Right lobe of liver (tissue), 6 donors: ENCODE measurements around the gene RAP1GAP2. TPM values are rescaled to one million over a fixed set of nuclear protein-coding genes. Genes with fewer than 3 reads are reported as not detected.
"Not testable (repeated sequence)": the region's sequence is repeated elsewhere in the genome, so short reads cannot be mapped to it uniquely, and the experiment has no call there.

Experiments used
- ATAC-seq, 4 donors: fragments of 200-7000 bp; cut with Tn5 transposase; one replicate each; pipeline ENCODE4 v1.9.1; 2020; ENCODE audit warnings: mild to moderate bottlenecking in 4 of 4, moderate library complexity in 4 of 4
- DNase-seq, 3 donors: peaks; one replicate each; pipeline ENCODE4 v3.0.0-alpha.2; 2020
- H3K27ac ChIP-seq, 3 donors: fragments of 200-600 bp; one replicate each; pipeline ENCODE4 v1.8.0; 2022
- H3K27me3 ChIP-seq, 2 donors: fragments of 200-600 bp; one replicate each; pipeline ENCODE4 v1.8.0; 2022
- H3K36me3 ChIP-seq, 4 donors: fragments of 200-600 bp; sonication (generic) in 1 of 4; one replicate each; pipeline versions ENCODE4 v1.5.1 to v1.8.0; 2017 to 2022; ENCODE audit warnings: control low read depth in 1 of 4
- H3K4me1 ChIP-seq, 4 donors: fragments of 200-600 bp; sonication (generic) in 1 of 4; one replicate each; pipeline versions ENCODE4 v1.5.1 to v1.8.0; 2017 to 2022; ENCODE audit warnings: control low read depth in 1 of 4
- H3K4me3 ChIP-seq, 3 donors: fragments of 200-600 bp; one replicate each; pipeline ENCODE4 v1.8.0; 2022
- H3K9me3 ChIP-seq, 4 donors: fragments of 200-600 bp; sonication (generic) in 1 of 4; one replicate each; pipeline versions ENCODE4 v1.5.1 to v1.8.0; 2017 to 2022; ENCODE audit warnings: control low read depth in 1 of 4
- CTCF ChIP-seq, 4 donors: fragments of 200-600 bp in 3 of 4; fragments of 450-650 bp in 1 of 4; IDR thresholded peaks; one replicate each; pipeline versions ENCODE4 v1.5.1 to v1.8.0; 2016 to 2022; ENCODE audit warnings: antibody characterized with exemption in 4 of 4, mild to moderate bottlenecking in 2 of 4
- POLR2A ChIP-seq: fragments of 450-650 bp; IDR thresholded peaks from one replicate; pipeline ENCODE4 v1.6.1; 2017; ENCODE audit warnings: antibody characterized with exemption, mild to moderate bottlenecking
- WGBS: methylation state at CpG from one replicate; pipeline ENCODE4 v1.1.6; 2018; ENCODE audit warnings: low coverage, low lambda C conversion rate; ENCODE audit not compliant: insufficient coverage; ENCODE audit errors: missing lambda C conversion rate; 5-methylcytosine and 5-hydroxymethylcytosine counted together
- intact Hi-C, 2 donors: fragments of 100-400 bp; cut with DNase I; formaldehyde crosslinking; loops; one replicate each; pipeline versions ENCODE4 v1.11.2 to v1.14.1; 2022
- microRNA counts: library from miRNA; unstranded; fragments of <30 nt; microRNA quantifications from one replicate; lab custom pipeline; 2016
- microRNA-seq, 2 donors: library from miRNA; unstranded; fragments of <30 nt; microRNA quantifications; one replicate each; pipeline ENCODE4, GENCODE V29; 2019 to 2020
- small RNA-seq, 2 experiments: library from RNA; depleted of rRNA; stranded (forward); fragments of <200 nt; gene quantifications; one replicate each; pipeline ENCODE3, GENCODE V24; 2016
- total RNA-seq, 6 experiments: library from RNA; depleted of rRNA in 2 of 6; stranded (reverse); fragments of >200 nt in 2 of 6; fragmentation: NEBNext Ultra II Directional in 3 of 6; extraction: Animal tissue kit (Norgen Biotek cat#: 25700) in 3 of 6; gene quantifications; one replicate each; pipeline versions ENCODE4 v1.1.0 to v1.2.4, GENCODE V29; 2016 to 2023
- donor health status: DM: no; HTN: yes; CAD: no.
- donor health status: DM: no; HTN: no; CAD: no.
- donor health status: DM: no; HTN: no; CAD: no.
- donor health status: DM: no; HTN: yes; CAD: no.
- donor health status: DM: no; HTN: yes; CAD: no.

The RAP1GAP2 gene
- total RNA-seq, 6 experiments from 2014 or later: 1.0 to 3.8 (median 1.8) TPM

DNA sequence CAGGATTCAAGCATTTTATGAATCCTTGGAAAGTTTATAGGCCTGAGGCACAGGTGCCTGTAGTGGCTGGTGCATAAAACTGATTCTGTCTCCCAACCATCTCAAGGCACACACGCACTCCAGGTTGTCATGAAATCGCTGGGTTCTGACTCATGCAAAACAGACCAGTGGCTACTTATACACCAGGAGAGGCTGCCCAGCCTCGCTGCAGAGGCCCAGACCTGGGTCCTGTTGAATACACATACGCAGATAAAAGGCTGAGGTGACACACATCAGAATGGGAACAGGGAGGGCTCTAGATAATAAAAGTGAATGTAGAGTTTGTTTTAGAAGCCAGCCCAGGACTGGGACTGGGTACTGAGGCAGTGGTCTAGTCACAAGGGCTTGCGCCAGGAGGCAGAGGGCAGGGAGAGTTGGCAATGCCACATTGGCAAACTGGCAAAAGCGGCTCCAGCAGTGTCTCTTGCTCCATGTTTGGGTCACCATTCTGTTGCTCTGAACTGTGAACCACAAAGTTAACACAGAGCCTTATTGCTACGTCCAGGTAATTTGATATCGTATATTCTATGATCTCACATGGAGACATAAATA, 253.6 kb downstream of the RAP1GAP2 start:
- Histone ChIP-seq H3K27ac (peak overlapping the region in 1 of 3 donors; percentile 54), H3K4me1 (peaks cover 0 to 3% (median 0%) of the 10 kb centered on the region in 4 donors), H3K36me3 (no peaks in the 10 kb centered on the region), H3K9me3 (no peaks in the 10 kb centered on the region), H3K4me3 (peak overlapping the region in 2 of 3 donors; percentile 59 to 63), H3K27me3 (no peaks in the 10 kb centered on the region)
- no peak for ATAC-seq
- peak in 1 of 3 donors; percentile 40 for DNase-seq
- intact Hi-C loops: no loop called here
- WGBS: 91% methylated on average over 5 of the region's 8 CpGs
- TF ChIP-seq CTCF (IDR thresholded peaks at IDR 0.05) (no peak), POLR2A (no peak)

- H3K27ac ChIP-seq, ATAC-seq, H3K4me1 ChIP-seq, intact Hi-C loops, H3K9me3 ChIP-seq, H3K36me3 ChIP-seq, DNase-seq, H3K27me3 ChIP-seq, H3K4me3 ChIP-seq: not testable (repeated sequence)
- WGBS: no CpG with 5 or more reads among the region's 2 CpGs
Observed at GRCh38 chr17:3054868-3055267, 258.6 kb downstream of the RAP1GAP2 start.

- DNase-seq, H3K27me3 ChIP-seq, H3K9me3 ChIP-seq, H3K4me3 ChIP-seq, H3K4me1 ChIP-seq, H3K27ac ChIP-seq, intact Hi-C loops, H3K36me3 ChIP-seq: not testable (repeated sequence)
- WGBS: 47% methylated on average over 4 of the region's 8 CpGs
- ATAC-seq: peak in 1 of 4 donors; percentile 30
Observed at GRCh38 chr17:3062824-3063377, 266.7 kb downstream of the RAP1GAP2 start.

- intact Hi-C loops, DNase-seq, H3K4me3 ChIP-seq, H3K27ac ChIP-seq, H3K36me3 ChIP-seq, H3K4me1 ChIP-seq, H3K9me3 ChIP-seq, ATAC-seq, H3K27me3 ChIP-seq: not testable (repeated sequence)
- no CpG with 5 or more reads among the region's 2 CpGs for WGBS
Observed at GRCh38 chr17:3063507-3063906, 267.3 kb downstream of the RAP1GAP2 start, which contains the start of gene OR1D5. Gene OR1D5, minus strand, starts transcription at chr17:3063607. Its CDS starts 0 bp downstream, at chr17:3063607.

- H3K9me3 ChIP-seq, intact Hi-C loops, H3K27me3 ChIP-seq, H3K4me1 ChIP-seq, DNase-seq, H3K36me3 ChIP-seq, H3K4me3 ChIP-seq, H3K27ac ChIP-seq: not testable (repeated sequence)
- 27% methylated on average over 1 of the region's 1 CpG for WGBS
- peak; percentile 78 to 90 (median 86) for ATAC-seq
Observed at GRCh38 chr17:3065192-3065591, 269.0 kb downstream of the RAP1GAP2 start.

DNA sequence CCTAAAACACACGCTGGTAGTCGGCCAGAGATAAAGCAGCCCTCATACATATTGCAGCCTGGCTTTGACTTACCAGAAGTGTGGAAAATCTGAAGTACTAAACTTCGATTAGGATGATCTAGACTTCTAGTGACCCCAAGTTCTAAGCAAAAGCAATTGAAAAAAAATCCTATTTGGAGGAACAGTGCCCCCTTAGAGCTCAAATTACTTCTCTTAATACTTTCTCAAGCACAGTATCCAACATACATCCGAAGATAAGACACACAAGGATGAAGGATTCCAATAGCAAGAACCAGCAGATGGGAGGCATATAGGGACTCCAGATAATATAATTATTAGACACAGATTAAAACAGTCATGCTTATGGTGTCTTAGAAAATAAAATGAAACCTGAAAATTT, 277.6 kb downstream of the RAP1GAP2 start:
- intact Hi-C loops, H3K27me3 ChIP-seq, DNase-seq, H3K36me3 ChIP-seq, H3K4me3 ChIP-seq, H3K9me3 ChIP-seq, H3K4me1 ChIP-seq, H3K27ac ChIP-seq, ATAC-seq: not testable (repeated sequence)
- 42% methylated on average over 4 of the region's 4 CpGs for WGBS

MicroRNA genes within 50 kb of the gene (microRNA counts, 767-probe panel; counts per million panel counts)
- microRNA hsa-miR-1253 (lab: Ali Mortazavi, UCI): 237 counts per million

Small RNAs within 50 kb of the gene (microRNA-seq; reads per million reads assigned to microRNA genes)
- gene MIR1253: 0 reads per million in 2 donors

Small RNAs within 50 kb of the gene (small RNA-seq; reads per million reads assigned to genes)
- gene MIR1253 (0 reads per million in 2 experiments), gene hsa-mir-1253 (0 reads per million in 2 experiments)

Other genes starting within 250 kb of the RAP1GAP2 start
- 10 to 100 TPM; 32.6 to 69.9 (median 42.2) TPM for gene PAFAH1B1, start 202.8 kb upstream of the RAP1GAP2 start, total RNA-seq
- 100 to 1,000 TPM in 5 of 6 experiments, 10 to 100 TPM in 1; 88.9 to 224 (median 166) TPM for gene CLUH, start 84.7 kb upstream of the RAP1GAP2 start, total RNA-seq
- gene CCDC92B, start 46.8 kb upstream of the RAP1GAP2 start, total RNA-seq: not detected